Hepatic stellate cell (primary cell): ENCODE results near the gene ARHGEF16.

Experiments used
- DNase-seq: peaks from one replicate; pipeline ENCODE4 v3.0.0; 2011; ENCODE audit warnings: low spot score

ARHGEF16 gene

DNA sequence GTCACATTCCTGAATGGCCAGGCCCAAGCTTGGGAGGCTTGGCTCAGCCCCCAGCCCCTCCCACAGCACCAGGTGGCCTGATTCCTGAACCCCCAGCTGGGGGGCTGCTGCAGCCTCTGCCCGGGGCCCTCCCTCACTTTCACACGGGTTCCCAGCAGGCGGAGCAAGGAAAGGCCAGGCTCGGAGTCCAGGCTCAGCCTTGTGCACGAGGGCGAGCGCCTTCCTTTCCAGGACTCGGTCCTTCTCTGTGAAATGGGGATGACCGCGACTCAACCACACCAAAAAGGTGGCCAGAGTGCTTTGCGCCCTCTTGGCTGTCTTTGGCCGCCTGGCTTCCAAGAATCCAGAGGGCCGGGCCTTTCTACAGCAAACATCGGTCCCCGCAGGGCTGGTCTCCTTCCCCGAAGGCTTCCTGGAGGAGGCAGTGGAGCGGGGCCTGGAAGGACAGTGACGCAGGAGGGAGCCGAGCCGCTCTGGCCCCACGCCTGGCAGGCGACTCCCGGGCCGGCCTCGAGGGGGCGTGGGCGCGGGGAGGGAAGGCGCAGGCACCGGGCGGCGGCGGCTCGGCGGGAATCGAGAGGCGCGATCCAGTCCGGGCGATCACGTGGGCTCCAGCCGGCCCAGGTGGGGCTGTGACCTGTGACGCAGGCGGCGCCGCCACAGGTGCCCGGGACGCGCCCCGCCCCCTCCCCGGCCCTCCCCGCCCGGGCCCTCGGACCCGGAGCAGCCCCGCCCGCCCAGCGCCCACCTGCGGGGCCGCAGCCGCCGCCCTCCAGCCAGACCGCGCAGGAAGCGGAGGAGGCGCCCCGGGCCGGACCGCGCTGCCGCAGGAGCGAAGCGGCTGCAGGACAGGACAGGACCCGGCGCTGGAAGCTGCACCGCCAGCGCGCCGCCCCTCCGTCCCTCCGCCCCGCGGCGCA is at the start of gene ARHGEF16:
ARHGEF16 (plus strand) TSS at position 775 of the 920 bp plus-strand sequence. CDS start 8,420 bp downstream, outside the sequence.
- DNase-seq, result peak; percentile 77

DNA sequence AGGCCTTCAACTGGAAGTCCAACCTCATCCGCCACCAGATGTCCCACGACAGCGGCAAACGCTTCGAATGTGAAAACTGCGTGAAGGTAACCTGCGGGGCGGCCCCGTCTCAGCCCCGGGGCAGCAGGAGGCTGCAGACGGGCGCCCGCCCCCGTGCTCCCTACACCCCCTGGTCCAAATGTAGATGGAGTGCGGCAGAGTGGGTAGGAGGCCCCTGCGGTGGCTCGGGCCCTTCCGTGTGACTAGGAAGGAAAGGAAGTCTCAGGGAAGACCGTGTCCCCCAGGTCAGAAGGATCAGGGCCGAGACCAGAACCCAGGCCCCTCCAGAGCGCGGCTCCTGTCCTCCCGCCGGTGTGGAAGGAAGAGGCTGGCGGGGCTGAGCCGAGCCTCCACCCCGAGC is 49.7 kb upstream of the ARHGEF16 start:
- no peak for DNase-seq

DNA sequence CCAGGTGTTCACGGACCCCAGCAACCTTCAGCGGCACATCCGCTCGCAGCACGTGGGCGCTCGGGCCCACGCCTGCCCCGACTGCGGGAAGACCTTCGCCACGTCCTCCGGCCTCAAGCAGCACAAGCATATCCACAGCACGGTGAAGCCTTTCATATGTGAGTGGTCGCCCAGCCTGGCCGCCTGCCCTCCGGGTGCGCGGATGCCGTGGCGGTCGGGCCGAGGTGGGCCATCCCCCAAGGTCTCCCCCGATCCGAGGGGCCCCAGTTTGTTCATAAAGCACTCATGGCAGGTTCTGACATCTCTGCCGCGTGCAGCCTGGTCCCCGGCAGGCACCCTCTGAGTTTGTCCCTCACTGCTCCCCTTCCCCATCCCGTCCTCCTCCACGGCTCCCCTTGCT is 49.0 kb upstream of the ARHGEF16 start:
- no peak for DNase-seq

DNA sequence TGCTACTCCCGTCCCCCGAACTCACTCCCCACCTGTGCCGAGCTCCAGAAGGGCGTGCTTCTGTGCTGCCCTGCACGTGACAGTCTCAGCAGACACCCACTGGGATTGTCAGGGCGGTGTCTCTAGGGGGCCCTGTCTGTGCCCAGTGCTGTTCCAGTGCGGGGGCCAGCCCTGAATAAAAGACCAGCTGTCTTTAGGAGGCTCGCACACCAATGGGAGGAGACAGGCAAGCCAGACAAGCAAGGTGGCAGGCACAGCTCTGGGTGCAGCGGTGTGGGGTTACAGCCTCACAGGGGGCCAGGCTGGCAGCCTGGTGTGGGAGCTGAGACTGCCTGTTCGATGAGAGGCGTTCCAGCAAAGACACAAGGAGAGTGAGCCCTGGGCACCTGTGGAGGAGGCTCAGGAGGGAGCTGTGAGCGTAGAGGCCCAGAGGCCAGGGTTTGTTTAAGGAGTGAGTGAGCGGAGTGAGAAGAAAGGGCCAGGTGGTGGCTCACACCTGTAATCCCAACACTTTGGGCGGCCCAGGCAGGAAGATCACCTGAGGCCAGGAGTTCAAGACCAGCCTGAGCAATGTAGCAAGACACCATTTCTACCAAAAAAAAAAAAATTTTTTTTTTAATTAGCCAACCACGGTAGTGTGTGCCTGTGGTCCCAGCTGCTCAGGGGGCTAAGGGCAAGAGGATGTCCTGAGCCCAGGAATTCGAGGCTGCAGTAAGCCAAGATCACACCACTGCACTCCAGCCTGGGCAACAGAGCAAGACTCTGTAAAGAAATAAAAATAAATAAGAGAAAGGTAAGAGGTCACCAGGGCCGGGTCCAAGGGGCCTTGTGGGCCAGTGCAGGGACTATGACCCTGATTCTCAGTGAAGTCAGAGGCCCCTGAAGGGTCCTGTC is 48.2 kb upstream of the ARHGEF16 start:
- no peak for DNase-seq

DNA sequence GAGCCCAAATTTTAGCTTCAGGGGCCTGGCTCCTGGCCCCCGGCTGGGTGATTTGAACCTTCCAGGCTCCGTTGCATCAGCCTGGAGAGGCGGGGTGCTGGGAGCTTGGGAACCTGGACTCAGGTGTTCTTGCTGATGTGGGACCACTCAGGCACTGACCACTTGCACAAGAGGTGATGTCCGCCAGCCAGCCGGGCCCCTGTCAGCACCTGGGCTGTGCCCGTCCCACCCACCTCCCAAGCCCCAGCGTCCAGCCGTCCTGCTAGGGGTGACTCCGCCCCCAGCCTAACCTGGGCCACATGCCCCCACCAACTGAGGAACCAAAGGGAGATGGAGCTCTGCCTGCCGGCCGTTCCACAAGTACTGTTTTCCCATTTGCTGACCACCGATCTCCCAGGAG is 47.4 kb upstream of the ARHGEF16 start:
- no peak for DNase-seq

DNA sequence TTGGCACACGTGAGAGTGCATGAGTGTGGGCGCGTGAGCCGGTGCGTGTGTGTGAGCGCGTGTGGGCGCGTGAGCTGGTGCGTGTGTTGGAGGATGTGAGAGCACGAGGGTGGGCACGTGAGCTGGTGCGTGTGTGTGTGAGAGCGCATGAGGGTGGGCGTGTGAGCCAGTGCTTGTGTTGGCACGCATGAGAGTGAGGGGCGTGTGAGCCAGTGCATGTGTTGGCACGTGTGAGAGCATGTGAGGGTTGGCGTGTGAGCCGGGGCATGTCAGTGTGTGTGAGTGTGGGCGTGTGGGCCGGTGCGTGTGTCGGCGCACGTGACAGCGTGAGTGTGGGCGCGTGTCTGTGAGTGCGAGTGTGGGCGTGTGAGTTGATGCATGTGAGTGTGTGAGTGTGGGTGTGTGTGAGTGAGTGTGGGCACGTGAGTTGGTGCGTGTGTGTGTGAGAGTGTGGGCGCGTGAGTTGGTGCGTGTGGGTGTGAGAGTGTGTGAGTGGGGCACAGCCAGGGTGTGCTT is 45.7 kb upstream of the ARHGEF16 start:
- no peak for DNase-seq

DNA sequence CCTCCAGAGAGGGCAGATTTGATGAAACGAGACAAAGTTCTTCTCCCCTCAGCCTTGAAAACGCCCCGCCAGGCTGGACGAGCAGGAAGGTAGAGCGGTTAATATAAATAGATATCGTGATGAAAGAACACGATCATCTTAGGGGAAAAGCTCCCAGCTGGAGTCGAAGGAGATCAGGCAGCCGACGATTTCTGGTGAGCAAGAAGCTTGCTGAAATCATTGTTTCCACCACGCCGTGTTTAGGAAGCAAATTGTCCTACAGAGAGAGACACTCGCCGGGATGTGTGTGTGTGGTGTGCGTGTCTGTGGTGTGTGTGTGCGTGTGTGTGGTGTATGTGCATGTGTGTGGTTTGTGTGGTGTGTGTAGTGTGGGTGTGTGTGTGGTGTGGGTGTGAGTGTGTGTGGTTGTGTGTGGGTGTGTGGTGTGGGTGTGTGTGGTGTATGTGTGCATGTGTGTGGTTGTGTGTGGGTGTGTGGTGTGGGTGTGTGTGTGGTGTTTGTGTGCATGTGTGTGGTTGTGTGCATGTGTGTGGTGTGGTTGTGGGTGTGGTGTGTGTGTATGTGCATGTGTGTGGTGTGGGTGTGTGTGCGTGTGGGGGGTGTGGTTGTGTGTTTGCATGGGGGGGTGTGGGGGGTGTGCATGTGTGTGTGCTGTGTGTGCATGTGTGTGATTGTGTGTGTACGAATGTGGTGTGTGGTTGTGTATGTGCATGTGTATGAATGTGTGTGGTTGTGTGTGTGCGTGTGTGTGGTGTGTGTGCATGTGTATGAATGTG is 44.9 kb upstream of the ARHGEF16 start:
- no peak for DNase-seq

DNA sequence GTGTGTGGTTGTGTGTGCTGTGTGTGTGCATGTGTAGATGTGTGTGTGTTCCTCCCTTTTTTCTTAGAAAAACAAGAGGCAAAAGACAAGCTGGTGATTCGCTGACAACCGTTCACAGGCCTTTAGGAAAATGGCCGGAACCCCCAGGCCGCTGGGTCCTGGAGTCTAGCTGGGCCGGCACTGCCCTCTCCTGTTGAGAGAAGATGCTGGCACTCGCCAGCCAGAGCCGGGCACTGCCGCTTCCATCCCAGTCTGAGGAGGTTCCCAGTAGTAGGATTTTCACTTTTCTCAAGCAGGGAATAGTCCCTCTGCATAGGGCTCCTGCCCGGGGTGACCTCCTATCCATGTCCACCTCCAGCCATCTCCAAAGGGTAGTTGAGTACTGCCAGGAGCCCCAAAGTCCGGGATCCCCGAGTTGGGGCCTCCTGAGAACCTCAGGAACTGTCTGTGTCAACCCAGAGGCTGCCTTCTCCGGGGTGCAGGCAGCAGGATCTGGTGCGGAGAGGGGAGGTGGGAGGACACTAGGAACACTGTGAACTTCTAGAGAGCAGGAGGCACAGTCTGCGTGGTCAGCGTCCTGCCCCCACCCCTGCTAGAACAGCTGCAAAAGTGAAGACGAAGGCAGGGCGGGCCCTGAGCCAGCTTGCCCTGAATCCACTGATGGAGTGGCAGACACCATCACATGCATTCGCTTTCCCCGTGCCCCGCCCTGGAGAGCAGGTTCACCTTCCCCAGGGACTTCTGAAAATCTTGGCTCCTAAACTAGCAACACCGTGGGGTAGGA is 44.1 kb upstream of the ARHGEF16 start:
- peak; percentile 95 for DNase-seq

DNA sequence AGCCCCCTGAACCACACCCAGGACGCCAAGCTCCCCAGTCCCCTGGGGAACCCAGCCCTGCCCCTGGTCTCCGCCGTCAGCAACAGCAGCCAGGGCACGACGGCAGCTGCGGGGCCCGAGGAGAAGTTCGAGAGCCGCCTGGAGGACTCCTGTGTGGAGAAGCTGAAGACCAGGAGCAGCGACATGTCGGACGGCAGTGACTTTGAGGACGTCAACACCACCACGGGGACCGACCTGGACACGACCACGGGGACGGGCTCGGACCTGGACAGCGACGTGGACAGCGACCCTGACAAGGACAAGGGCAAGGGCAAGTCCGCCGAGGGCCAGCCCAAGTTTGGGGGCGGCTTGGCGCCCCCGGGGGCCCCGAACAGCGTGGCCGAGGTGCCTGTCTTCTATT is 42.7 kb upstream of the ARHGEF16 start:
- no peak for DNase-seq

DNA sequence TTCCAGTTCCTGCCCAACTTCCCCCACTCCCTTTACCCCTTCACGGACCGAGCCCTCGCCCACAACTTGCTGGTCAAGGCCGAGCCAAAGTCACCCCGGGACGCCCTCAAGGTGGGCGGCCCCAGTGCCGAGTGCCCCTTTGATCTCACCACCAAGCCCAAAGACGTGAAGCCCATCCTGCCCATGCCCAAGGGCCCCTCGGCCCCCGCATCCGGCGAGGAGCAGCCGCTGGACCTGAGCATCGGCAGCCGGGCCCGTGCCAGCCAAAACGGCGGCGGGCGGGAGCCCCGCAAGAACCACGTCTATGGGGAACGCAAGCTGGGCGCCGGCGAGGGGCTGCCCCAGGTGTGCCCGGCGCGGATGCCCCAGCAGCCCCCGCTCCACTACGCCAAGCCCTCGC is 42.1 kb upstream of the ARHGEF16 start:
- no peak for DNase-seq

DNA sequence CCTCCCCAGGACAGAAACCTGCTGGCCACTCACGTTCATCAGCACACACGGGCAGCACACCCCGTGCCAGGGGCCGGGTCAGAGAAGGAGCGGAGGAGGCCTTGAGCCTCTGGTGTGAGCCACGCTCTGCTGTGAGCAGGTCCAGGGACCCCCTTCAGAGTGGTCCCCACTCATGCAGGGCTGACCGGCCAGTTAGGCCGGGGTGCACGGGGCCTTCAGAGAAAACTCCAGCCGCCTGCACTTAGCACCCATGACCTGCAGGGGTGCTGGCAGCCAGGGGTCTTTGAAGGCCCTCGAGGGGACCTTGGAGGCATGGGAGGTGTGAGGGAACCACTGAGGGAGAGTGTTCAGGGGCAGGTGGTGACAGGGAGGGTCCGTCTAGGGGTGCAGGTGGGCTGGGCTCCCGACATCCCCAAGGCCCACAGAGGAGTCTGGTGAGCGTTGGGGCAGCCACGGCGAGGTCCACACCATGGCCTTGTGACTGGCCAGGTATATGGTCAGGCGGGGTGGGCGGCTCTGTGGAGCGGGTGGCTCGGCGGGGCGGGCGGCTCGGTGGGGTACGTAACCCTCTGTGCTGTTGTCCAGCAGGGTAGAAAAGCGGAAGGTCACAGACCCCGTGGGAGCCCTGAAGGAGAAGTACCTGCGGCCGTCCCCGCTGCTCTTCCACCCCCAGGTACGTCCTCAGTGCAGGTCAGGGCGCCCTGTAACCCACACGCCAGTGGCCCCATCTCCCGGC is 40.3 kb upstream of the ARHGEF16 start:
- DNase-seq, result no peak

DNA sequence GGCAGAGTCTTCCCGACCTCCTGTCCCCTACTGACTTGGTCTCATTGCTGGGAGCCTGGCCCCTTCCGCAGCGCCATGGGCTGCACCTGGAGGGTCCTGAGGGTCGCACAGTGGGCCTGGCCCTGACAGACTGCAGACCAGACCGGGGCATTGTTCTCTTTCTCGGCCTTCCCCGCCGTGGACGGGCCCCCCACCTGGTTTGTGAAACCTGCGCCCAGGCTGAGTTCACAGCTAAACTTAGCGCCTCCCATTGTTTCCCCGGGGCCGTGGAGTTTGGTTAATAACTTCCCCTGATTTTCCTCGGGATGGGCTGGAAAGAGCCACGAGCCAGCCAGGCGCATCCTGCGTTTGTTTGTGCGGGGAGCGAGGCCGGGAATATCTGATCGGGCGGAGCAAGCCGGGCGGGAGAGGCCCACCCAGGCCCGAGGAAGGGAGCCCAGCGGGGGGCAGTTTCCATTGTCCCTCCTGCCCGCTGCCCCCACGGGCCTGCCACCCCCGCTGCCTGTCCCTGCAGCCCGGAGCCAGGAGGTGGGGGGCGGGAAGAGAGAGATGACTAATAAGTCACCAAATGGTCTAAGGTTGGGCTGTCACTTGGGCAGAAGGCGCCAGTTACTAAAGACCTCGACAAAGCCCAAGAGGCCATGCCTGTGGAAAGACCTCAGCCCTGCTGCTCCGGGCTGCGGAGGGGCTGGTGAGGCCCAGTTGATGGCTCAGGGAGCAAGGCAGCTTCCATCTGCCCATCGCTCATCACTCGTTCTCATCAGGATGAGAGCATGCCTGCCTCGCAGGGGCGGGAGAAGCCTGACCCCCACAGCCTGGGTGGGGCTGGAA is 39.0 kb upstream of the ARHGEF16 start:
- no peak for DNase-seq

DNA sequence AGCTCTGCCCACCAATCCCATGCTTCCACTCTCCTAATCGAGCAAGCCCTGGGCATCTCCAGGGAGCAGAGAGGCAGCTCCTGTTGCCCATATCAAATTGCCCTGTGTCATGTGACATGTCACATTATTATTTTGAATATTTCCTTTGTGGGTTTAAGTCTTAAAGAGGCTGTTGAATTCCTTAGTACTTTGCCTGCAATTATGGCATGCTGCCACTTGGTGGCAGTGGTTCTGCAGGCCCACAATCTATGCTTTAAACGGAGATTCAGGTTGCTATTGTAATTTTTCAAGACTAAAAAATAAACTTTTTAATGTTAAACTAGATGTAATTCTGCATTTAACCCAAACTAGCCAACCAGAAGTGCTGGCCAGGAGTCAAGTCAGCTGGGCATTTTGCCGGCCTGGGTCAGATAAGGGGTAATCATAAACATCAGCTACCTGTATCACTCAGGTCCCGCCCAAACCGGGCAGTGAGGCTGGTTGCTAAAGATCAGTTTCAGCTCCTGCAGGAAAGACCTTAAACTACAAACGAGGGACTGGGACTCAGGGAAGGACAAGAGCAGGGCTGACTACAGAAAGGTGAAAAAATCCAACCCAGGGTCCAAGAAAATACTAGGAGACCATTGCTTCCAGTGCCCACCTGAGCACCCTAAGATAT is 37.3 kb upstream of the ARHGEF16 start:
- no peak for DNase-seq

DNA sequence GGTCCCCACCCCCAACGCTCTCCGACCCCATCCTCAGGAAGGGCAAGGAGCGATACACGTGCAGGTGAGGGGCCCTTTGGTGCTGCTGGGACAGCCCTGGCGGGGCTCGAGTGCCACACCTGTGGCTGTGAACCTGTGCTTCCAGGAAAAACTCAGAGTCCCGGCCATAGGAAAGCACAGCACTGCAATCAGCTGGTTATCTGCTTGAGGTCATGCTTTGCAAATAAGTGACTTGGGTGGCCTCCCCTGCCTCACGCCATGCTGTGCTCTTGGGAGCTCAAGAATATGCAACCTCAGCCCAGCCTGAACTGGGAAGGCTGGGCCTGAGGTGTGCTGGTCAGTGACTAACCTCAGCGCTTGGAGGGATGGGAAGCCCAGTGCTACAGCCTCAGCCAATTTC is 36.5 kb upstream of the ARHGEF16 start:
- DNase-seq, result no peak

DNA sequence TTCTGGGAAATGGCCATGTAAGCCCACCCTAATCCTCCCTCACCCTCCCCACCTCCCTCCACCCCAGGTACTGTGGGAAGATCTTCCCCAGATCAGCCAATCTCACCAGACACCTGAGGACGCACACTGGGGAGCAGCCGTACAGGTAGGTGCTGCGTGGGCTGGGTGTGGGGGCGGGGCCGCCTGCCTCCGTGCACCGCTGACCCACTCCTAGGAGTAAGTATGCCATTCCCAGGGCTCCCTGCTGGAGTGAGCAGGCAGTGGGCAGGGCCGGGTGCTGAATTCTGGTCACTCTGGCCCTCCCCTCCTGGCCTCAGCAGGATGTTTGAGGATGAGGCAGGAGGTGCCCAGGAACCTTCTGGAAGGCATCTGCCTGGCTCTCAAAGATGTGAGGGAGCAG is 35.9 kb upstream of the ARHGEF16 start:
- no peak for DNase-seq

DNA sequence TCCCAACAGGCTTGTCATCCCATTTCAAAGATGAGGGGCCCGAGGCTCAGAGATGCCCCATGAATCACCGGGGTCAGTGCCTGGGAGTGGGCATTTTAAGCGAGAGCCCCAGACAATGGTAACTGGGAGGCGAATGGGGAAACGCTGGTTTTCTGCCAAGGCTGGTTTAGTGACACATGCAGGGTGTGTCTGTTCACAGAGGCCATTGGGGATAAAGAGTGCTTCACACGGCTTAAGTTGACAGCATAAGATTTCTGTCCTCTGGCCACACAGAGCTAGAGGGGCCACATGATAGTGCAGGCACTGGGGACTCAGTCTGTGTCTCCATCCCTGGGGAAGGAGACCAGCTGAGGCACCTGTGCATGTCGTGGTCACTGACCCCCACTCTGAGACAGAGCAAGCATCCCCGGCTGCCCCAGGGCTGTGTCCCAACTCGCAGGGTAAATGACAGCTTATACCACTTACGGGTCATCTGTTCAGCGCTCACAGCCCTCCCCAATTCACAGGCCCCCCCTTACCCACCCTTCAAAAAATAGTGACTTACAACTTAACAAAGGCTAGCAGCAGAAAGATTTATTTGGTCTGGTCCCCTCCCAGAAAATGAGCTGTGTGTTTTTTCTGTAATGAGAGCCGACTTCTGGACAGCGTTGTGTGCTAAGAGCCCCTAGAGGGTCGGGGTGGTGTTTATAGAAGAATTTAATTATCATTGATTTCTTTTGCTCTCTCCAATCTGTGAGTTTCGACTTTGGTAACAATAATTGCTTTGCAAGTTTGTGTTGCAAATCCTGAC is 34.9 kb upstream of the ARHGEF16 start:
- peak; percentile 43 for DNase-seq

DNA sequence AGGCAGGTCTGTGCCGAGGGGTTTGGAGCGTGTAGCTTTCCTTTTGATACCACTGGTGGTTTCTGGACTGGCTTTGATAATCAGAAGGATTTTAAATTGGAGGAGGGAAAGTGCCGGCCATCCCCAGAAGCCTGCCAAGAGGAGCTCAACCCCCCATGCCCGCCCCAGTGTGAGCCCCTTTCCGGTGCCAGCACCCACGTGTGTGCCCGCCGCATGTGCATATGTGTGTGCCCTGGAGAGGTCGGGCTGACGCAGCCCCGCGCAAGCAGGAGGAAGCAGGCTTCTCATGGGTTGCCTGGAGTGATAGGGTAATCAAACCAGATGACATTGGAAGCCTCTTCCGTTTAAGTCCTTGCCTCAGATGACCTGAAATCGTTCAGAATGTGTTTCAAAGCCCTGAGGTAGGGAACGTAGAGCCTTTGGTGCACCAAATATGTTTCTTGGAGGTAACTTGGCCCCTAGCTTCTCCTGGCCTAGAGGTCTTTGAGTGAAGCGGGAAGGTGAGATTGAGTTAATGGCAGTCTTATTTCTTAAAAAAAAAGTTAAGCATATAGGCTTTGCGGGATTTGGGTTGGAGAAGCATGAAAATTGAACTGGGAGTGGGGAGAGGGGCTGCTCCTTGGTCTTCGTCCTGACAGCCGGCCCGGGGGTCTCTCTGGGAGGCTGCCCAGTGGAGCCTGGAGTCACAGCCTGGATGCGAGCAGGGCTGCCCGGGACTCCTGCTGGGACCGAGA is 34.1 kb upstream of the ARHGEF16 start:
- DNase-seq, result no peak
